Smooth muscle cell of the brain vasculature (primary cell): ENCODE measurements around the gene STRADB.
"Not testable (repeated sequence)": the region's sequence is repeated elsewhere in the genome, so short reads cannot be mapped to it uniquely, and the experiment has no call there.

ENCODE experiments used
- DNase-seq: peaks from one replicate; pipeline ENCODE4 v3.0.0-alpha.2; 2012; ENCODE audit warnings: low read depth, low spot score

STRADB gene

DNA sequence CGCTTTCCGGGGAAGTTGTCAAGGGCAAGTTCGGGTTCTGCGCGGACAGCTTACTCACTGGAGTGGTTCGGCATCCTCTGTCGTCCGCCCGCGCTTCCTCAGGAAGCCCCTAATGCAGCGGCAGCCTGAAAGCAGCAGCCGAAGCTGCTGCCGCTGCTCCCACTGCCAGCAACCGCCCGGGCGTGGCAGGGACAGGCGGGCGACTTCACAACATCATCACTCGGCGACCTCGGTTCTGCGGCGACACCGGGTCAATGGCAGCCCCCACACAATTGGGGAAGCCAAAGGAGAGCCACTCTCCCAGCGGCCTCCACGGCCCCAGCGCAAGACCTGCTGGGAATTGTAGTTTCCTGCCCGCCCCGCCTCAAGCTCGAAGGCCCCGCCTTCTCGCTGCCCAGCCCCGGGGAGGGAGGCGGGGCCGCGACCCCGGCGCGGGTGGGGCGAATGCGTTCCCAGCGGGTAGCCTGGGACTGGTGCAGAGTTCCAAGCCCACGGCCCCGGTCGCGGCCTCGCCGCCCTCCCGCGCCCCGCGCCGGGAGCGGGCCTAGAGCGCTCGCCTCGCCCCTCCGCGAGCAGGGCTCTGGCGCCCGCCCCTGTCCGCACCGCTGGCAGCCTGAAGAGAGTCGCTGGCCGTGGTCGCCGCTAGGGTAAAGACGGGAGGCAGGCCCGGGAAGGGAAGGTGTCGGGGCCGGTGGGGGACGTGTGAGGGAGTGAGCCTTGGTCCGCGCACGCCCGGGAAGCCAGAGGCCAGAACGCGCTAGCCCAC lies at the start of gene STRADB, which contains the start of gene TRAK2:
TSS of gene STRADB (plus strand) at position 449 of the 766 bp plus-strand sequence. CDS start 3,101 bp downstream, outside the sequence.
TSS of gene TRAK2 (minus strand) at position 167 of the 766 bp plus-strand sequence. CDS start 30,951 bp downstream, outside the sequence.
- peak; percentile 83 for DNase-seq

DNA sequence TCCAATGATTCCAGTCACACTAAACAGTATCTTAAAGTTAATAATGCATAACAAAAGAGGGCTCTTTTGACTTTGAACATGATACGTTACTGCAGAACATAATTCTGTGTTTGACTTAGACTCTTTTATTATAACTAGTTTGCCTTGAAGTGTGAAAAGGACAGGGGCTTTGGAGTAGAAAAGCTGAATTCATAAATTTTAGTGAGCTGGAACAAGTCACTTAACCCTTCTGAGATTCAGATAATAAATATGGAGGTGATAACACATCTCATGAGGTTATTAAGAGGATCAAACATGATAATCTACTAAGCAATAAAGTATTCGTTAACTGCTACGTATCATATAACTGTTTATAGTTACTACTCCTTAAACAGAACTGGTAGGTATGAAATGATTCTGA lies 49.7 kb upstream of the STRADB start:
- DNase-seq, result no peak

- DNase-seq, result no peak
Observed at GRCh38 chr2:201402651-201403562, 48.6 kb upstream of the STRADB start.

DNA sequence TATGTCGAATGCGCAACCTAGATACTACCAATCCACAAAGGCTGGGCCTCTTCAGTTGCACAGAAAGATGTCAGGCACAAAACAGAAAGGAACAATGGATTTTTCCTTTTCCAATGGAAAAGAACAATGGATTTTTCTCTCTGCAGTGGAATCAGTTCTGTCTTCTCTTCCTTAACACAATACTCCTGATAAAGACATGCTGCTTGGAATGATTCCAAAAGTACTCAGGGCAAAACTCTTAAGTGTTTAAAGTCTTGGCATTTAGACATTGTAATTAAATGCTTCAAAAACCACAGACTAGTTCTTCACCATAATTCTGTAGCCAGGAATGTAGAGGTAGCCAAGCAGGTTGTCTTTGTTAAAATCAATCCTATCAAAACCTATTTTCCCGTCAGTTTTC lies 47.7 kb upstream of the STRADB start:
- no peak for DNase-seq

GRCh38 chr2:201404699-201405280 lies 46.8 kb upstream of the STRADB start:
- DNase-seq, result no peak

DNA sequence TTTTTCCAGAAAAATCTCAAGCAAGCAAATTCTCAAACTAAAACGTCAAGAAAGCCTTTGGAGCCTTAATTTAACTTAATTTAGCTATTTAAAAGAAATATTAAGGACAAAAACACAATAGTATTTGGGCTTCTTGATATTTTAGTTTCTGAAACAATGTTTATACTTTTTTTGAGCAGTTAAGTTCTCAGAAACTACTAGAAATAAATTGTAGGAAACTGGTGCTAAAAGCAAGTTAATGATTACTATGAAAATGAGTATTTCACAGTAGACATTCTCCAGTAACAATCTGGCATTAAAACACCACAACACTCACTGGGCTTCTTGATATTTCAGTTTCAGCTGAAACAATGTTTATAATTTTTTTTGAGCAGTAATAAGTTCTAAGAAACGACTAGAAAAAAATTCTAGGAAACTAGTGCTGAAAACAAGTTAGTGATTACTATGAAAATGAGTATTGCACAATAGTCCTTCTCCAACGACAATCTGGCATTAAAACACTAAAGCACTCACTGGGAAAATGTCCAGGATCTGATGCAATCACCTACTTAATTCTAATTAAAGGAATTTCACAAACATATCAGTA lies 45.4 kb upstream of the STRADB start:
- DNase-seq, result no peak

GRCh38 chr2:201407265-201407664 lies 44.3 kb upstream of the STRADB start:
- no peak for DNase-seq

DNA sequence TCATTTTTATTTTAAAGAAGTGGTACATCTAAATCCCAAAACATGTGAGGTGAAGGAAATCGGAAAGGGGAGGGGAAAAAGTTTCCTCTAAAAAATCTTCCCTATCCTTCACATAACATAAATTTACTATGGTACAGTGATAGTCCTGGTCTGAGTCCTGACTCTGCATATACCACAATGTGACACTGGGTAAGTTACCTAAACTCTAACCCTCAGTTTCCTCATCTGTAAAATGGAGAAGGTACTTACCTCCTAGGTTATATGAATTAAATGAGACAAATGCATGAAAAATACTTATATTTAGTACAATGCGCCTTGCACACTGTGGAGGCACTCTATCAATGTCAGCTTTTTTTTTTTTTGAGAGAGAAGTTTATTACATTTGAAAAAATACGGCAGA lies 42.6 kb upstream of the STRADB start:
- no peak for DNase-seq

DNA sequence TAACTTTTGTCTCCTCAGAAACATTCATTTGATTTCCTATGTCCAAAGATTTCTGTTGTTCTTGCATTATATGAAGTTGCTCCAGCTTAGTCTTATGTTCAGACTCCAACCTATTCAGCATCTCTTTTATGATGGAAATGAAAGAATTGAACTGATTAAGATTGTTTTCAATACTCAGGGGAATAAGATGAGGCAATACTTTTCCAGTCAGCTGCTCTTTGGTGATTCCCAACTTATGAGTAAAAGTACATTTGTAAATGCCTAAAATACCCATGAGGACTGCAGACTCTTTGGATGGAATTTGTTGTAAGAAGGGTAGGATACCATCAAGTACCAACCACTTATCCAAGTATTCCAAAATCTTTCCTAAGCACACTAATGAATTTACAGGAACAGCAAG lies 40.1 kb upstream of the STRADB start:
- no peak for DNase-seq

DNA sequence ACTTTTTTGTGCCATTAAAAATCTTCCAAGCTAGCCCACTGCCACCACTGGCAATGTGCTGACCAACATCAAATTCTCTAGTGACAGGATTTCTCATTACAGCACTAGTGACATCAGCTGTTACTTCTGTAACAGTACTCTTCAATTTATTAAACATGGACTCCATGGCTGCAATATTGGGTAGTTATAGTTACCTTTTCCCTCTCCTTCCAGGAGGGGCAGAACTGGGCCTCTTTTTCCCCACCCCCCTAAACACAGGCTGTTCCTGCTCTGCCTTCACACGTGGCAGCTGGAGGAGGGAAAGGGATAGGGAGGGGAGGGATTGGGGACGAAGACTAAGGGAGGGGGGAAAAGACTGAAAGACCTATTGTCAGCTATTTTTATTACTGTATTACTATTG lies 38.4 kb upstream of the STRADB start:
- no peak for DNase-seq

GRCh38 chr2:201413552-201413951 lies 38.0 kb upstream of the STRADB start:
- no peak for DNase-seq

- no peak for DNase-seq
Observed at GRCh38 chr2:201414099-201415023, 37.2 kb upstream of the STRADB start.

DNA sequence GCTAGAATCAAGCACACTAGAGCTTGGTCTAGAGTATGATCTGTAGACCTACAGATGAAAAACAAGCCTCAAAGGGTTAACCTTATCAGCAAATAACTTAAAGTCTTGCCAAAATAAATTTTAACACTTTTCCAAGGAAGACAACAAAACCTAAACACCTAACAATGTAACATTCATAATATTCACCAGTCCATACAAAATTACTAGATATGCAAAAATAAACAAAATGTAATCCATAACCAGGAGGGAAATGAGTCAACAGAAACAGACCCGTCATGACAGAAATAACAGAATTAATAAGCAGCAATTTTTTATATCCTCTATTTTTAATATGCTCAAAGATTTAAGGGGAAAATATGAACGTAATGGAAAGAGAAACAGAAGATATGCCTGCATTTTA lies 36.4 kb upstream of the STRADB start:
- DNase-seq, result no peak

- no peak for DNase-seq
Observed at GRCh38 chr2:201419057-201419635, 32.4 kb upstream of the STRADB start.

DNA sequence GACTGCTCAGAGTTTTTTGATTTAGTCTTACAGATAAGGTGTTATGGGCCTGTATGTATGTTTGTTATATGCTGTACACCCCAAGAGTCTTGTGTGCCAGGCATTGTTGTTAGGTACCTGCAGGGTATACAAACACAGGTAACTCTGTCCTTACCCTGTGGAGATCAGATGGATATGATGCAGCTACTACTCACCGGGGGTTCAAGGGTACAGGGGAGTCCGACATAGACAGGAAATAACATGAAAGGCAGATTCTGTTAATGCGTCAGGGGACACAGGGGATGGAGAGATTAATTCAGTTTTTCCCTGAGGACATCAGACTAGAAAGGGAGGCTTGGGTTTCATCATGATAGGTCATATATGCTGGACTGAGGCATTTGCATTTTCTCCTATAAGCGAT lies 31.6 kb upstream of the STRADB start:
- DNase-seq, result no peak

- no peak for DNase-seq
Observed at GRCh38 chr2:201420442-201421113, 31.0 kb upstream of the STRADB start.

DNA sequence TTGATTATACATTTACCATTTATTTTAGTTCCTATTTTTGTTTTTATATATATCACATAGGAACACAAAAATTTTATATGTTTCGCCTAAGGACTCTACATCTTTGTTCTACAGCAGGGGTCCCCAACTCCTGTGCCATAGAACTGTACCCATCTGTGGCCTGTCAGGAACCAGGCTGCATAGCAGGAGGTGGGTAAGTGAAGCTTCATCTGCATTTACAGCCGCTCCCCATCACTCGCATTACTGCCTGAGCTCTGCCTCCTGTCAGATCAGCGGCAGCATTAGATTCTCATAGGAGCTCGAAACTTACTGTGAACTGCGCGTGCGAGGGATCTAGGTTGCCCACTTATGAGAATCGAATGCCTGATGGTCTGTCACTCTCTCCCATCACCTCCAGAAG lies 25.6 kb upstream of the STRADB start:
- DNase-seq, result no peak

DNA sequence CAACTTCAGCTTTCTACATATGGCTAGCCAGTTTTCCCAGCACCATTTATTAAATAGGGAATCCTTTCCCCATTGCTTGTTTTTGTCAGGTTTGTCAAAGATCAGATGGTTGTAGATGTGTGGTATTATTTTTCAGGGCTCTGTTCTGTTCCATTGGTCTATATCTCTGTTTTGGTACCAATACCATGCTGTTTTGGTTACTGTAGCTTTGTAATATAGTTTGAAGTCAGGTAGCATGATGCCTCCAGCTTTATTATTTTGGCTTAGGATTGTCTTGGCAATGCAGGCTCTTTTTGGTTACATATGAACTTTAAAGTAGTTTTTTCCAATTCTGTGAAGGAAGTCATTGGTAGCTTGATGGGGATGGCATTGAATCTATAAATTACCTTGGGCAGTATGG lies 23.2 kb upstream of the STRADB start:
- not testable (repeated sequence) for DNase-seq

GRCh38 chr2:201429835-201430234 lies 21.7 kb upstream of the STRADB start:
- DNase-seq, result not testable (repeated sequence)

DNA sequence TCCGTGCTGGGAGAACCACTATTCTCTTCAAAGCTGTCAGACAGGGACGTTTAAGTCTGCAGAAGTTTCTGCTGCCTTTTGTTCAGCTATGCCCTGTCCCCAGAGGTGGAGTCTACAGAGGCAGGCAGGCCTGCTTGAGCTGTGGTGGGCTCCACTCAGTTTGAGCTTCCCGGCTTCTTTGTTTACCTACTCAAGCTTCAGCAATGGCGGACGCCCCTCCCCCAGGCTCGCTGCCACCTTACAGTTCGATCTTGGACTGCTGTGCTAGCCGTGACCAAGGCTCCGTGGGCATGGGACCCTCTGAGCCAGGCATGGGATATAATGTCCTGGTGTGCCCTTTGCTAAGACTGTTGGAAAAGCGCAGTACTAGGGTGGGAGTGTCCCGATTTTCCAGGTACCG lies 21.2 kb upstream of the STRADB start:
- not testable (repeated sequence) for DNase-seq
